Loucy (cell line): ENCODE results near the gene VDAC2.

Source experiments
- H2AFZ ChIP-seq: fragments of 200-600 bp; sonication (generic); 2 replicates; pipeline ENCODE4 v1.6.0; 2016; ENCODE audit warnings: antibody characterized with exemption, mild to moderate bottlenecking, low read length, moderate library complexity
- H3F3A ChIP-seq: fragments of 200-600 bp; 2 replicates; pipeline ENCODE4 v1.6.0; 2016; ENCODE audit warnings: antibody characterized with exemption, low read depth, mild to moderate bottlenecking
- H3K27me3 ChIP-seq: fragments of 200-600 bp; sonication (generic); 2 replicates; pipeline ENCODE4 v1.6.1; 2014; ENCODE audit warnings: low read length, mild to moderate bottlenecking; ENCODE audit not compliant: insufficient read depth, poor library complexity, severe bottlenecking
- H3K36me3 ChIP-seq: fragments of 200-600 bp; sonication (generic); 2 replicates; pipeline ENCODE4 v1.6.1; 2016; ENCODE audit warnings: low read length; ENCODE audit not compliant: insufficient read depth
- H3K4me1 ChIP-seq: fragments of 200-600 bp; sonication (generic); 2 replicates; pipeline ENCODE4 v1.5.1; 2014; ENCODE audit warnings: low read length, mild to moderate bottlenecking; ENCODE audit not compliant: insufficient read depth, poor library complexity, severe bottlenecking
- H3K4me2 ChIP-seq: fragments of 200-600 bp; sonication (generic); 2 replicates; pipeline ENCODE4 v1.6.0; 2014; ENCODE audit warnings: antibody characterized with exemption, low read length, low read depth, mild to moderate bottlenecking; ENCODE audit not compliant: poor library complexity, severe bottlenecking
- H3K4me3 ChIP-seq: fragments of 200-600 bp; sonication (generic); 2 replicates; pipeline ENCODE4 v1.5.1; 2014; ENCODE audit warnings: low read length, mild to moderate bottlenecking, mixed read lengths; ENCODE audit not compliant: poor library complexity, severe bottlenecking
- H3K79me2 ChIP-seq: fragments of 200-600 bp; sonication (generic); 2 replicates; pipeline ENCODE4 v1.6.1; 2014; ENCODE audit warnings: low read length; ENCODE audit not compliant: insufficient read depth
- H3K9ac ChIP-seq: fragments of 200-600 bp; sonication (generic); 2 replicates; pipeline ENCODE4 v1.6.0; 2014; ENCODE audit warnings: mild to moderate bottlenecking, low read depth, low read length, moderate library complexity; ENCODE audit not compliant: poor library complexity, severe bottlenecking
- H3K9me2 ChIP-seq: fragments of 200-600 bp; sonication (generic); replicated peaks from 2 replicates; pipeline ENCODE4 v1.6.1; 2016; ENCODE audit warnings: low read depth, low read length, mixed read lengths
- H3K9me3 ChIP-seq: fragments of 200-600 bp; sonication (generic); 2 replicates; pipeline ENCODE4 v1.6.1; 2014; ENCODE audit warnings: mild to moderate bottlenecking, antibody characterized with exemption, low read length, low read depth; ENCODE audit not compliant: insufficient read depth
- H4K20me1 ChIP-seq: fragments of 200-600 bp; sonication (generic); 2 replicates; pipeline ENCODE4 v1.6.0; 2014; ENCODE audit warnings: antibody characterized with exemption, low read length, mild to moderate bottlenecking; ENCODE audit not compliant: insufficient read depth, poor library complexity, severe bottlenecking
- EZH2phosphoT487 ChIP-seq: fragments of 200-600 bp; IDR thresholded peaks from 2 replicates; pipeline ENCODE4 v1.6.1; 2018; ENCODE audit warnings: antibody characterized with exemption, mild to moderate bottlenecking, moderate library complexity, borderline replicate concordance
- TF ChIP-seq, protein P1 (sequence below): fragments of 200-600 bp; sonication (generic); conservative IDR thresholded peaks from 2 replicates; pipeline ENCODE4 v1.5.1; 2014; ENCODE audit warnings: mild to moderate bottlenecking, antibody characterized with exemption, low read length

Gene VDAC2

DNA sequence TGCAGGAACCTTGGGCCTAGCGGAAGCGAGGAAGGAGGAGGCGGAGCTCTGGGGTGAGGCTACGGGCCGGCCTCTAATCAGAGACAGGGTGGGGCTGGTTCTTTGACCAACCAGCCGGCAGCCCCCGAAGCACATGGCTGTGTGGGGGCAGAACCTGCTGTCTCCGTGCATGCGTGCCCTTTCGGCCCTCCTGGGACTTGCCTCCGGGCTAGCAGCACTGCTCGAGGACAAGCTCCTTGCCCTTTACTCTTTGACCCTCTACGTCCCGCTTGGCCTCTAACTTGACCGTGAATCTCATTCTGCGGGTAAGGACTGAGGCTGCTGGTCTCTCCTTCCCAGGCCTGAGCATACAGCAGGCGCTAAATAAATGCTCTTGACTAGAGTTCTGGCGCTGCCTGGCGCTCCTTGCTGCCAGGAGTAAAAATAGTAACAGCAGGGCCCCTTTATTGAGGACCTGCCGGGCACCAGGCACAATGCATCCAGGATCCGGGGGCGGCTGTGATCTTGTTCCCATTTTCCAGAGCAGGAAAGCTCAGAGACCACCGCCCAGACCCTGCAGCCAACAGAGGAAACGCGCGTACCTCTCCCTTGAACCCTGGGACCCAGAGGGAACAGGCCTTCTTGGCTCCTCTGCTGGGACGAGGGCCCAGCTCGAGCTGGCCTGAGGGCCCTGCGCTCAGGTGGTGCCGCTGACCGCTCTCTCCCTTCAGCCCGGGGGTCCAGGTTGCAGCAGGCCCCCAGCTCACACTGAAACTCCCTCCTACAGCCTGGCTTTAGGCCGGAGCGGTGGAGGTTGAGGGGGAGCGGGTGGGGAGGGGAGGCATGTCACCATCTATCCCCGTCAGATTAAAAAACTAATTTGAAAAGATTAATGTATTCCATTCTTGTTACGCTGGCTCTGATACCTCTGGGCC, 27.8 kb downstream of the VDAC2 start:
- no peak overlapping the region for H3K4me3 ChIP-seq
- no peaks in the 10 kb centered on the region for H3K9me3 ChIP-seq
- no peak overlapping the region for H3K9ac ChIP-seq
- H3K4me2 ChIP-seq = no peak overlapping the region
- TF ChIP-seq EZH2phosphoT487 = no peak
- TF ChIP-seq, protein P1, sequence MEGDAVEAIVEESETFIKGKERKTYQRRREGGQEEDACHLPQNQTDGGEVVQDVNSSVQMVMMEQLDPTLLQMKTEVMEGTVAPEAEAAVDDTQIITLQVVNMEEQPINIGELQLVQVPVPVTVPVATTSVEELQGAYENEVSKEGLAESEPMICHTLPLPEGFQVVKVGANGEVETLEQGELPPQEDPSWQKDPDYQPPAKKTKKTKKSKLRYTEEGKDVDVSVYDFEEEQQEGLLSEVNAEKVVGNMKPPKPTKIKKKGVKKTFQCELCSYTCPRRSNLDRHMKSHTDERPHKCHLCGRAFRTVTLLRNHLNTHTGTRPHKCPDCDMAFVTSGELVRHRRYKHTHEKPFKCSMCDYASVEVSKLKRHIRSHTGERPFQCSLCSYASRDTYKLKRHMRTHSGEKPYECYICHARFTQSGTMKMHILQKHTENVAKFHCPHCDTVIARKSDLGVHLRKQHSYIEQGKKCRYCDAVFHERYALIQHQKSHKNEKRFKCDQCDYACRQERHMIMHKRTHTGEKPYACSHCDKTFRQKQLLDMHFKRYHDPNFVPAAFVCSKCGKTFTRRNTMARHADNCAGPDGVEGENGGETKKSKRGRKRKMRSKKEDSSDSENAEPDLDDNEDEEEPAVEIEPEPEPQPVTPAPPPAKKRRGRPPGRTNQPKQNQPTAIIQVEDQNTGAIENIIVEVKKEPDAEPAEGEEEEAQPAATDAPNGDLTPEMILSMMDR = no peak
- 0 out of 2 replicates have a peak, but pooled peaks cover 4% of the 10 kb centered on the region for H3F3A ChIP-seq
- no peak overlapping the region for H2AFZ ChIP-seq
- H3K27me3 ChIP-seq = no peaks in the 10 kb centered on the region
- H3K36me3 ChIP-seq = no peaks in the 10 kb centered on the region; the same call in 1 of the 2 replicates
- H3K79me2 ChIP-seq = no peaks in the 10 kb centered on the region
- H3K9me2 ChIP-seq = no peaks in the 10 kb centered on the region
- H4K20me1 ChIP-seq = no peaks in the 10 kb centered on the region
- peaks cover 10% of the 10 kb centered on the region for H3K4me1 ChIP-seq

DNA sequence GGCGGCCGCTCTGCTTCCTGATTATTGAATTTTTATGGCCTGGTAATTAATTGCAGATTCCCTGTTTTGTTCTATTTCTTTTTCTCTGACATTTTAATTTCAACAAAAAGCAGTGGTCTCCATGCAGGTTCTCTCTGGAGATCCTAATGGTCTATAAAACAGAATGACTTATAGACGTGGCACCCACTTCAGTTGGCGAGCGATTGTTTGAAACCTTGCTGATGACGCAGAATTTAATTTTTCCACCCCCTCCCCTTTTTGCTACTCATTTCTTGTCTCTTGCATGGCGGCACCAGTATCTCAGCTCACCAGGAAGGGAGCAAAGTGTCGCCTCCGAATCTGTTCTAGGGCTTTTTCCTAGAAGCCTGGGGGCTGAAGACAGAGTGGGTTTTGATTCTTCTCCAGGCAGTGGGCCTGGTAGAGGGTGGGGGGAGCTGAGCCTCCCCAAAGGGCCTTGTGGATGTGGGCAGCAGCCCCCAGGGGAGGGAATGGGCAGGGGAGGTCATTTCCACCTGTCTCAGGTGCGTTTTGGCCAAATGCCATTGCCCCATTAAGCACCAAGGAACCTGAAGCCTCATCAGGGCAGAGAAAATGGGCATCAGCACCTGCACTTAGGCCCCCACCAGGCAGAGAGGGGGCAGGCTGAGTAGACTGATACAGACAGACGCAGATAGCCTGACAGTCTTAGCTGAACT, 28.6 kb downstream of the VDAC2 start:
- no peak overlapping the region for H3K9ac ChIP-seq
- H3K36me3 ChIP-seq = no peaks in the 10 kb centered on the region
- H3K9me3 ChIP-seq = no peaks in the 10 kb centered on the region
- H4K20me1 ChIP-seq = no peaks in the 10 kb centered on the region
- H3F3A ChIP-seq = no peaks in the 10 kb centered on the region
- H3K4me2 ChIP-seq = no peak overlapping the region
- no peak overlapping the region for H2AFZ ChIP-seq
- no peak for TF ChIP-seq EZH2phosphoT487
- TF ChIP-seq, protein P1 = no peak
- H3K27me3 ChIP-seq = no peaks in the 10 kb centered on the region
- H3K4me3 ChIP-seq = no peak overlapping the region
- peaks cover 10% of the 10 kb centered on the region for H3K4me1 ChIP-seq
- no peaks in the 10 kb centered on the region for H3K9me2 ChIP-seq
- H3K79me2 ChIP-seq = no peaks in the 10 kb centered on the region

GRCh38 chr10:75240329-75241076, 29.9 kb downstream of the VDAC2 start:
- H2AFZ ChIP-seq = no peak overlapping the region
- H3K36me3 ChIP-seq = no peaks in the 10 kb centered on the region
- no peak overlapping the region for H3K4me2 ChIP-seq
- H3K79me2 ChIP-seq = no peaks in the 10 kb centered on the region
- no peak overlapping the region for H3K9ac ChIP-seq
- H3K9me3 ChIP-seq = no peaks in the 10 kb centered on the region
- no peaks in the 10 kb centered on the region for H3F3A ChIP-seq
- H4K20me1 ChIP-seq = no peaks in the 10 kb centered on the region
- TF ChIP-seq, protein P1 = no peak
- TF ChIP-seq EZH2phosphoT487 = no peak
- H3K4me3 ChIP-seq = no peak overlapping the region
- no peaks in the 10 kb centered on the region for H3K9me2 ChIP-seq
- peaks cover 6% of the 10 kb centered on the region for H3K4me1 ChIP-seq
- H3K27me3 ChIP-seq = no peaks in the 10 kb centered on the region
